Neuron (in vitro differentiated cells): Measurements from ENCODE around the gene NUDT14.
A peak's percentile ranks its signal among the peaks of the same experiment; 100 is the strongest.

Experiments
- H2AFZ ChIP-seq: one replicate; pipeline ENCODE4 v1.6.1; 2013; ENCODE audit warnings: low read depth, mild to moderate bottlenecking, inconsistent platforms, low read length, moderate library complexity
- H3K27me3 ChIP-seq: one replicate; pipeline ENCODE4 v1.6.1; 2013; ENCODE audit warnings: low read length; ENCODE audit not compliant: insufficient read depth
- H3K36me3 ChIP-seq: one replicate; pipeline ENCODE4 v1.6.1; 2013; ENCODE audit warnings: low read length; ENCODE audit not compliant: insufficient read depth
- H3K4me1 ChIP-seq: one replicate; pipeline ENCODE4 v1.6.1; 2013; ENCODE audit warnings: low read length; ENCODE audit not compliant: insufficient read depth
- H3K4me3 ChIP-seq: 2 replicates; pipeline ENCODE4 v1.5.1; 2013; ENCODE audit warnings: mild to moderate bottlenecking, low read length, moderate library complexity
- H3K9me3 ChIP-seq: one replicate; pipeline ENCODE4 v1.6.1; 2013; ENCODE audit warnings: low read length

Gene NUDT14

DNA sequence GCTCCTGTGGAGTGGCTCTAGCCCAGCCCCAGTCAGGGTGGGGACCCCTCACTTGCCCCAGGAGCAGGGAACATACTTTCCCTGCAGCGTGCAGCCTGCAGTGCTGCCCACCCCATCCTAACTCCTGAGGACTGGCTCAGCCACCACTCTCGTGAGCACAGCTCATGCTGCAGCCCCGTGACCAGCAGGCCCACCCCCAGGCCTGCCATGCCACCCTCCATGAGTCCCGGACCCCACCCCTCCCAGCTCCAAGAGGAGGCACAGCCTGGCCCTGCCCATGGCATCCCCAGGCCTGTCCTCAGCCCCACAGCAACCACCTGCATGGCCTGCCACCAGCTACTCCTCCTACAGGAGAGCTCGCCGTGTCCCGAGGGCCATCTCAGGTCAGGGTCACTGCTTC is 8.6 kb downstream of the NUDT14 start:
- Histone ChIP-seq H3K27me3 (peaks cover 37% of the 10 kb centered on the region), H3K36me3 (no peaks in the 10 kb centered on the region), H3K4me3 (no peak overlapping the region), H2AFZ (no peak overlapping the region), H3K9me3 (no peaks in the 10 kb centered on the region), H3K4me1 (peaks cover 5% of the 10 kb centered on the region)

DNA sequence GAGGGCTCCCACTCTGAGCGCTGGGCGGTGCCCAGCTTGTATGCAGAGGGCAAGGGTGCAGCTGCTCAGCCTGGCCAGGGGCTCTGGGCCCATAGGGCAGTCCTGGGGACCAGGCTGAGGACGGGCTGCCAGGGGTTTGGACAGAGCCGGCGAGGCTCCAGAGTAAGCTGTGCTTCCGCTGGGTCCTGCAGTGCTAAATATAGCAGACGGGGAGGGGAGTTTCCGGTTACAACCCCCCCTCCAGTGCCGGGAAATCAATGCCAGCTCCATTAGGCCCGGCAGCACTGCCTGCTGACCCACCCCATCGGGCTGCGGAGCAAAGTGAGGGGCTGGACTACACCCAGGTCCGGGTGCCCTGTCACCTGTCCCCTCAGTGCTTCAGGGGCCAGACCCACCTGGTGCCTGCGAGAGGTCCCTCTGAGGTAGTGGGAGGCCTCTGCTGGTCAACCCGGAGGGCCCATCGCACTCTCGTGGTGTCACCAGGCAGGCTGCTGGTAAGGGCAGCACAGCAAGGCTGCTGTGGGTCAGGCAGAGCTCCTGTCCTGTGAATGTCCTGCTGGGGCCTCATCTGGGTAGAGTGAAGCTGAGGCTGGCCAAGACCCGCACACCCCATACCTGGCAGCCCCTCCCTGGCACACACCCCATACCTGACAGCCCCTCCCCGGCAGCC is 10.0 kb downstream of the NUDT14 start:
- Histone ChIP-seq H2AFZ (no peak overlapping the region), H3K4me3 (no peak overlapping the region), H3K27me3 (peaks cover 49% of the 10 kb centered on the region)

DNA sequence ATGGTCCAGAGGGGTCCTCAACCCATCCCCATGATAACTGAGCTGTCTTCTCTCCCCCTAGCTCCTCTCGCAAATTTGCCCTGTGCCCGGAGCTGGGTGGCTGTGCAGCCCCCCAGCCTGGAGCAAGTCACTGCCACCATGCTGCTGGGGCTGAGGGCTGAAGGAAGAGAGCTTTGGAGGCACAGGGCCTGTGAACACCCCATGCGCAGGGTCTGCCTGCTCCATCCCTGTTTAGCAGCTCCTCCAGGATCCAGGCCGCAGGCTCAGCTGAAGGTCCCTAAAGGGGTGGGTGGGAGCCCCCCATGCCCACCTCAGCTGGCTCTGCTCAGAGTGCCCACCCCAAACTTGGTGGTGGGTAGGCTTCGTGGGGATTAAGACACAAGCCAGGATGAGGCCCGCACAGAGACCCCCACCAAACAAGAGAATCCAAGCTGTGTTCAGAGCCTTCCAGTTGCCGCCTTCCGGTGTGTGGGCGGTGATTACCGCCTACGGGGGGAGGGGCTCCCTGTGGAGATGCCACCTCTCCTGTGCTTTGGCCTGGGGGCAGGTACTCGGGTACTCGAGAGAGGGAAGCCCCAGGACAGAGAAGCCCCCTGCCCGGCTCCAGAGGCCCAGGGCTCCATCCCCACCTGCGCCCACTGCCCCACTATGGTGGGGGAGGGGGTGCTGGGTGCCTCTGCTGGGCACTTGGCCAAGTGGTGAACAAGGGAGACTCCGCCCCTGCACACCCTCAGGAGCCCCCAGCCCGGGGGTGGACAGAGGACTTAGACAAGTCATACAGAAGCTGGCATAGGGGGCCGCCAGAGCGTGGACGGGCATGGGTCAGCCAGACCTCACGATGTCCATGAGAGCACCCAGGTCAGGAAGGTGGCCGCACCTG is 11.1 kb downstream of the NUDT14 start:
- Histone ChIP-seq H3K36me3 (no peaks in the 10 kb centered on the region), H3K4me1 (peaks cover 5% of the 10 kb centered on the region), H2AFZ (no peak overlapping the region), H3K9me3 (no peaks in the 10 kb centered on the region), H3K4me3 (no peak overlapping the region), H3K27me3 (peaks cover 60% of the 10 kb centered on the region)

More for the DNA sequence above, 10.0 kb downstream of the NUDT14 start:
- peaks cover 5% of the 10 kb centered on the region for H3K4me1 ChIP-seq
- H3K9me3 ChIP-seq: no peaks in the 10 kb centered on the region
- no peaks in the 10 kb centered on the region for H3K36me3 ChIP-seq

DNA sequence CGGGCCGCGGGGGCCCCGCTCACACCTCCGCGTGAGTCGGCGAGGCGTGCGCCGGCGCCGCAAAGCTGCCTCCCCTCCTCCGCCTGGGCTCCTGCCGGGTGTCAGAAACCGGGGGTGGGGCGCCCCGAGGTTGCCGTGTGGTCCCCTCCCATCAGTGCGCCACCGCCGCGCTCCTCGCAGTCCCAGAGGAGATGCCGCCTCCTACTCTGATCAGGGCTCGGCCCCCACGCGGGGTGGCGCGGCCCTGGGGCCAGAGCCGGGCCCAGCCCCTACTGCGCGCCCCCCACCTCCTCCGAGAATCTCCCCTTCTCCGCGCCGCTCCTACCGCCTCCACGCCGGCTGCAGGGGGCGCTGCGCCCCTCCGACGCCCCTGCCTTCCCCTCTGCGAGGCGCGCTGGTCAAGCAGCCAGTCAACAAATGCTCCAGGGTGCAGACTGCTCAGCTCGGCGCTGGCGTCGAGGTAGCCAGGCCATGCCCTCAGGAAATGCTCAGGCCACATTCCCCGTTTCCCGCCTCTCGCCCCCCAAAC is 12.1 kb downstream of the NUDT14 start:
- H3K9me3 ChIP-seq: no peaks in the 10 kb centered on the region
- no peak overlapping the region for H3K4me3 ChIP-seq
- no peaks in the 10 kb centered on the region for H3K36me3 ChIP-seq
- H3K27me3 ChIP-seq: peaks cover 66% of the 10 kb centered on the region
- no peak overlapping the region for H2AFZ ChIP-seq
- H3K4me1 ChIP-seq: peaks cover 5% of the 10 kb centered on the region

DNA sequence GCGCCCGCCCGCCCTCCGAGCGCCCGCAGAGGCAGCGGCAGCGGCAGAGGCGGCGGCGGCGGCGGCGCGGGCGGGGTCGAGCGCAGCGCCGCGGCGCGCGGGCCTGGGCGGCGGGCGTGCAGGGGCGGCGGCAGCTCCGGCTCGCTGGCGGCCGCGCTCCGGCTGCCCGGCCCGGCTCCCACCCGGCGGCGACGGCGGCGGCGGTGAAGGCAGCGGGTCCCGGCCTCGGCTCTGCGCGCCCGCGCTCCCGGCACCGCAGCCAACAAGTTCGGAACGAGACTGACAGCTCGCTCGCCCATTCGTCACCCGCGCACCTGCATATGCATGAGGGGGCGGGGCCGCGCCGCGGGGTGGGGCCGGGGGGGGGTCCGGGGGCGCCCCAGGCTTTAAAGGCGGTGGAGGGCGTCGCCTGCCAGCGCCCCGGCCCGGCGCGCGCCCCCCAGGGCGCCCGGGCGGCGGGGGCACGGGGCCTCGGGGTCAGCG is 12.6 kb downstream of the NUDT14 start, which contains the start of gene JAG2:
Gene JAG2, minus strand, starts transcription at position 281 of the 483 bp plus-strand sequence. CDS start 356 bp downstream, outside the sequence.
- Histone ChIP-seq H3K27me3 (peaks cover 66% of the 10 kb centered on the region), H3K9me3 (no peaks in the 10 kb centered on the region), H3K36me3 (no peaks in the 10 kb centered on the region), H2AFZ (no peak within 1 kb of the TSS), H3K4me3 (peak within 1 kb of the TSS; percentile 25), H3K4me1 (peaks cover 5% of the 10 kb centered on the region)

DNA sequence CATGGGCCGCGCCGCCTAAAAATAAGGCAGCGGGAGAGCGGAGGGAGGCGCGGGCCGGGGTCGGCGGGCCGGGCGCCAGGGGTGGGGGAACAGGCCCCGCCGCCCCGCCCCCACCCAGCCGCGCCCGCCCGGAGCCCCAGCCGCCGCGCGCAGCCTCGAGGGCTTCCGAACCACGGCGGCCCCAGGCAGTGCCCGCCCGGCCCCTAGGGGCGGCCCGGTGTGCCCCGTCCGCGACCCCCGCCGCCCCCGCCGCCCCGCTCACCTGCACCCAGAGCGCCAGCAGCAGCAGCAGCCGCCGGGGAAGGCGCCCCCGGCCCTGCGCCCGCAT is 13.1 kb downstream of the NUDT14 start:
- Histone ChIP-seq H3K27me3 (peaks cover 66% of the 10 kb centered on the region), H3K9me3 (no peaks in the 10 kb centered on the region), H3K4me3 (peak overlapping the region; percentile 25), H3K36me3 (no peaks in the 10 kb centered on the region), H3K4me1 (peaks cover 5% of the 10 kb centered on the region), H2AFZ (no peak overlapping the region)

DNA sequence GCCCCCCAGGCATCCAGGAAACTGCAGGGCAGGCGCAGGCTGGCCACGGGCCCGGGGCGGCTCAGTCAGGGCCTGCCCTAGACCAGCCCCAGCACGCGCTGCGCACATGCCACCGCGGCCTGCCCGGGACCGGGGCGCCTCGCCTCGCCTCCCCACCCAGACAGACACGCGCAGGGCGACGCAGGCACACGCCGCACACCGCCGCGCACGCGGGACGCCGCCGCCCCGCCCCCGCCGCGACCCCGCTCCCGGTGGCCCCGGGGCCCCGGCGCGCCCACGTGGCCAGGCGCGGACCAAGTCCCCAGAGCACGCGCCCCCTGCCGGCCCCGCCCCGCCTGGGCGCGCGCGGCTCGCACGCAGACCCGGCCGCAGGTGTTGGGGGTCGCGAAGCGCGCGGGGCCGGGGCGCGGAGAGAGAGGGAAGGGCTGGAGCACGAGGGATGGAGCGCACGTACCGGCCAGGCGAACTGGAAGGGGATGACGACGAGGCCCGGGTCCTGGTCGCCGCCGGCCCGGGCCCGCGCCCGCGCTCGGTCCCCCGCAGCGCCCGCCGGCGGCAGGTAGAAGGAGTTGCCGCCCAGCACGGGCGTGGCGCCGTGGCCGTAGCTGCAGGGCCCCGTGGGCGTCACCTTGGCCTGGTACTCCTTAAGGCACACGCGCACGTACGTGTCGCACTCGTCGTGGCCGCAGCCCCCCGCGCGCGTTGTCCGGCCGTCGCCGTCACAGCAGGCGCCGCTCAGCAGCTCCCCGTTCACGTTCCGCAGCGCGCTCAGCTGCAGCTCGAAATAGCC is 13.6 kb downstream of the NUDT14 start:
- peaks cover 66% of the 10 kb centered on the region for H3K27me3 ChIP-seq
- H3K4me3 ChIP-seq: peak overlapping the region; percentile 25
- H3K9me3 ChIP-seq: no peaks in the 10 kb centered on the region
- no peak overlapping the region for H2AFZ ChIP-seq
- peaks cover 5% of the 10 kb centered on the region for H3K4me1 ChIP-seq
- H3K36me3 ChIP-seq: no peaks in the 10 kb centered on the region

DNA sequence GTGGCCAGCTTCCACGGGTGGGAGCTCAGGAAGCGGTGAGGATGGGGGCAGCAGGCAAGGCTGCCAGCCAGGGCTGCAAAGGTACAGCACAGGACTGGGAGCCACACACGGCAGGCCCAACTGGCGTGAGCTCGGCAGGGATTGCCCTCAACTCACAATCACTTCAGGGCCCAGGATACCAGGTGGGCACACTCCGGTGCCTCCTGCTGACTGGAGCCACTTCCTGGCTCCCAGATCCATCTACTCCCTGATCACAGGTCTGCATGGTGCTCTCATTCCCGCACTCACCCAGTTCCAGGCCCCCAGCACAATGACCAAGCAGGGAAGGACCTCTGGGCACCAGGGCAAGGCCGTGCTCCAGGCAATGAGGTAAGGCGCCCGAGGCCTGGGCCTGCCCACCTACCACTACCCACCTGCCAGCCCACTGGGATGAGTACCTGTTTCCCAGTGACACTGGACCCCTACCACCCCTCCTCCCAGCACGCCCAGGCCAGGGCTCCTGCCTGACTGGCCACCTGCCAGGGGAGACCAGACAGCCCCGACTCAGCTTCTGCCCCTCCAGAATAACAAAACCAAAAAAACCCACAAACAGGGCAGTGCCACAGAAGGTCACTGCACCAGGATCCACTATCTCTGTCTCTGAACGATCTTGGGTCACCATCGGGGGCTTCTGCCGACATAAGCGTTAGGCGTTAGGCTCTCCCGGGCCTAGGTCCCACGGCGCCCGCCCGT is 14.4 kb downstream of the NUDT14 start:
- Histone ChIP-seq H3K4me3 (no peak overlapping the region), H3K27me3 (peaks cover 64% of the 10 kb centered on the region), H2AFZ (no peak overlapping the region), H3K36me3 (no peaks in the 10 kb centered on the region), H3K4me1 (peaks cover 5% of the 10 kb centered on the region), H3K9me3 (no peaks in the 10 kb centered on the region)

DNA sequence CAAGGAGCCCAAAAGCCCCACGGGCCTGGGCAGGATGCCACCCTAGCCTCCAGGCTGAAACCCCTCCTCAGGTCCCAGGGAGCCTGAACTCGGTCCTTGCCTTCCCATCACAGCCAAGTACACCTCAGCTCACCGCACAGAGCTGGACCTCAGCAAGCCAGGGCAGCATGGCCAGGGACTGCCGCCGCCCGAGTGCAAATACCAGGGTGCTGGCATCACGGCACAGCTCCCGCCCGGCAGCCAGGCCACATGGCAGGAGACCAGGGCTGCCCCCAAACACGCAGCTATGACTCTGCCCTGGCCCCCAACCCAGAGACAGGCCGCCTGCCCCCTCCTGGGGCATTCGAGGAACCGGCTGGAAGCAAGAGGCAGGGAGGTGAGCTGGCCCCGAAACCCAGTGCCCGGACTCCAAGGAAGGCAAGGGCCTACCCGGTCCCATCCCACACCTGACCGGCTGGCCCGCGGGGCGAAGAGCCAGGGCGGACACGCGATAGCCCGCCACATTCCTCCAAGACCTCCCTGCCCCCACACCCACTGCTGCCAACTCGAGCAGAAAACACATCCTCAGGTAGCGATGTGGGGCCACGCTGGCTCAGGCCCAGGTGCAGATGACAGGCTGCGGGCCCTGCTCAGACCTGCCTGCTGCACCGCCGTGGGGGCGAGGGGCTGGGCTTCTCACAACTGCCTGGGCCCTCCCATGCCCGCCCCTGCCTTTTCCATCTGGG is 15.2 kb downstream of the NUDT14 start:
- Histone ChIP-seq H3K4me1 (peaks cover 5% of the 10 kb centered on the region), H3K36me3 (no peaks in the 10 kb centered on the region), H3K4me3 (no peak overlapping the region)

DNA sequence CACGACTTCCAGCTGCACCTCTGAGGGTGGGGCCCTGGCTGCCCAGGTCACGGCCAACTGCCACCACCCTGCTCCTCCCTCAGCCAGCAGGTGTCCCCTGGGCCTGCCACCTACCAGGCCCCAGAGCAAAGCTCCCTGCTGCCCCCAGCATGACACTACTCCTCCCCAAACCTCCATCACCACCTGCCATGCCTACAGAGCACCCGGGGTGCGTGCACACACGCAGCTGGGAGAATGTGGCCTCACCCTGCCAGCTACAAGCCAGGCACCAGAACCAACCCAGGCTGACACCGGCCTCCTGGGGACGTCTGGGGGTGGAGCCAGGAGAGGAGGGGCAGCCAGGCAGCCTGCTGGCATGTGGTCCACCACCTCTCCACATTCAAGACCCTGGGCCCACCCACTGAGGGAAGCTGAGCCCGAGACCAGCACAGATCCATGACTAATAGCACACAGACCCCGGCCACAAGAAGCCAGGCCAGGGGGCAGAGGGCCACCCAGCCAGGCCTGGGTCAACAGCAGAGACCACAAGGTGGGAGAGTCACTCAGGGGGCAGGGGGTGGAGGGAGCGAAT is 15.9 kb downstream of the NUDT14 start:
- Histone ChIP-seq H3K27me3 (peaks cover 56% of the 10 kb centered on the region), H3K9me3 (no peaks in the 10 kb centered on the region), H3K4me3 (no peak overlapping the region), H3K36me3 (no peaks in the 10 kb centered on the region), H2AFZ (no peak overlapping the region), H3K4me1 (peaks cover 5% of the 10 kb centered on the region)

More for the DNA sequence above, 15.2 kb downstream of the NUDT14 start:
- Histone ChIP-seq H3K27me3 (peaks cover 63% of the 10 kb centered on the region), H2AFZ (no peak overlapping the region), H3K9me3 (no peaks in the 10 kb centered on the region)

DNA sequence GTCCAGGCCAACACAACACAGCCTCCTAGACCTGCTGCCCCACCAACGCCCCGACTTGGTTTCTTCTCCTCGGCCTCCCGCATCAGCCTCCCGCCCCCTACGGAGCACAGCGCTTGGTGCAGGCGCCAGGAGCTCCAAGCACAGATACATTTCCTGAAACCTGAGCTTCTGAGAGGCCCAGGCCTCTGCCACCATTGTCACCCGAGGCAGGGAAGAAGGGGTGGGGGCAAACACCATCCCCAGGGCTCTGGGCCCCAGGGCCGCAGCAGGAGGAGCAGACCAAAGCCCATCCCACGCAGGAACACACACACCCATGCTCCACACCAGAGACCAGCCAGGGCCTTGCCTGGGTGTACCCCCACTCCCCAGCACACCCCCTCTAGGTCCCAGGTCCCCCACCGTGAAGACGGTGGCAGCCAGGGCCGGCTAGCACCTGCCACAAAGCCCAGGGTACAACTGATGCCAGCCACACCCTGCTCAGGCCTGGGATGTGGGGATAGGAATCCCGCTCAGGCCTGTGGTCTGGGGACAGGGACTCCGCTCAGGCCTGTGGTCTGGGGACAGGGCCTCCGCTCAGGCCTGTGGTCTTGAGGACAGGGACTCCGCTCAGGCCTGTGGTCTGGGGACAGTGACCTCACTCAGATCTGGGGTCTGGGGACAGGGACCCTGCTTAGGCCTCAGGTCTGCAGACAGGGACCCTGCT is 17.9 kb downstream of the NUDT14 start:
- H3K4me1 ChIP-seq: peaks cover 5% of the 10 kb centered on the region
- H3K9me3 ChIP-seq: no peaks in the 10 kb centered on the region
- H3K36me3 ChIP-seq: no peaks in the 10 kb centered on the region
- peaks cover 43% of the 10 kb centered on the region for H3K27me3 ChIP-seq
- H2AFZ ChIP-seq: no peak overlapping the region
- no peak overlapping the region for H3K4me3 ChIP-seq
